Dermis blood vessel endothelial cell (primary cell): Measurements from ENCODE around the gene ASXL1. TPM values are rescaled to one million over a fixed set of nuclear protein-coding genes. Genes with fewer than 3 reads are reported as not detected.

ENCODE experiments used
- DNase-seq: peaks from one replicate; pipeline ENCODE4 v3.0.0; 2010
- total RNA-seq: library from RNA; depleted of rRNA; stranded (reverse); fragments of >200 nt; gene quantifications from 2 replicates; pipeline ENCODE4 v1.2.3, GENCODE V29; 2014

ASXL1 gene
- total RNA-seq, 1 donor from 2014 or later = 53.4 TPM

DNA sequence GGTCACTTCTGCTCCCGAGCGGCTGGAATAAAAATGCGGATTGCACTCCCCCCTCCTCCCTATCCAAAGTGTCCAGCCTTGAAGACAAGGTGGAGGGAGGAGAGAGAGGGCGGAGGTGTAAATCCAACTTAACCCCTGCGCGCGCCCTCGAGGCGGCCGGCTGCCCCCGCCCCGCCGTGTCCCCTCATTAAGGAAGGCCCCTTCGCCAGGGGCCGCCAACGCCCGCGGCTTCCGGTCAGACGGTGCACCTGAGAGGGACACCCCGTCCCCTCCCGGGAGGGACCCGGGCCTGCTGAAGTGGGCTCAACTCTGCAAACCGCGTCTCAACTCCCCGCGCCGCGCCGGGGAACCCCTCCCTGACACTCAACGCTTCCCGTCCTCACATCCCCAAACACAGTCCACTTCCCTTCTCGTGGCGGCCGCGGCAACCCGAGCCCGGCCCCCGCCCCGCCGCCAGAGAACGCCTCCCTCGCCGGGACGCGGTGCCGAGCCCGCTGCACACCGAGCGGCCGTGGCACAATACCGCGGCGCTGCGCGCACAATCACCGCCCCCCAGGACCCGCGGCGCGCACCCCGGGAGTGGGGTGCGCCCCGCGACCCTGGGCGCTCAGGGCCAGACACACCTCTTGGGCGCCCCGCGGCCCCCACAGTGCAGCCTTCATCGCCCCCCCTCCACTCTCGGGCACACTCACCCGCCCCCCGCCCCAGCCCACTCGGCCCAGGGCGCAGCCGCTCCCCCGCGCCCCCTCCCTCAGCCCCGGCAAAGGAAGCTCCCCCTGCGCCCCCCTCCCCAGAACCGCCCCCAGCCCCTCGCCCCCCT lies 124.5 kb downstream of the ASXL1 start:
- DNase-seq = peak; percentile 51

DNA sequence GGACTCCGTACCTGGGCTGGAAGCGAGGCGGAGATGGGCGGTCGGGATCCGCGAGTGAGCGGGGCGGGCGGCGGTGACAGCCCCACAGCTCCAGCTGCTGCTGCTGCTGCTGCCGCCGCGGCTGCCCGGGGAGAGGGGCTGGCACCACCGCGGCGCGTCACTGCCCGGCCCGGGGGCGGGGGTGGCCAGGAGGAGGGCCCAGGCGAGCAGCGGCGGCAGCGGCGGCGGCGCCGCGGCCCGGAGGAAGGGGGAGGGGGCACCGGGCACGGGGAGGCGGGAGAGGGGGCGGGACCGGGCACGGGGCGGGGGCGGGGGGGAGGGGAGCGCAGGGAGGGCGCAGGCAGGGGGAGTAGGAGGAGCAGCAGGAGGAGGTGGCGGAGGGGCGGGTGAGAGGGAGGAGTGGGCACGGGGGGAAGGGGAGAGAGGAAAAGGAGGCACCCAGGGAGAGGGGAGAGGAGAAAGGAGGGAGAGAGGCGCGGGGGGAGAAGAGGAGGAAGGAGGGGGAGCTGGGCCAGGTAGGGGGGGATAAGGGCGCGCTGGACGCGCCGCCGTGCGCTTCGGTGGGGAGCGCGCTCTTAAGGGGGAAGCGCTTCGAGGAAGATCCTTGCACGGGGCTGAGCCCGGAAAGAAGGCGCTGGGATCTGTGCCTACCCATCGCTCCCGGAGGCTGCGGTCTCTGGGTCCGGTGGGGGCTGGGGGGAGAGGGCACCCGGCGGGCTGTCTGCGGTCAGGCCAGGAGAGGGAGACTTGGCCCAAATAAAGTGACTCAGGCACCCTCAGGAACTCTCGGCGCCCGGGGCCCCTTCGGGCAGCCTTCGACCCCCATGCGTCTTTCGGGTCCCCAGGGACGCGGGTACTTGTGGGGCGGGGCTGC lies 125.5 kb downstream of the ASXL1 start:
- DNase-seq = peak; percentile 81

DNA sequence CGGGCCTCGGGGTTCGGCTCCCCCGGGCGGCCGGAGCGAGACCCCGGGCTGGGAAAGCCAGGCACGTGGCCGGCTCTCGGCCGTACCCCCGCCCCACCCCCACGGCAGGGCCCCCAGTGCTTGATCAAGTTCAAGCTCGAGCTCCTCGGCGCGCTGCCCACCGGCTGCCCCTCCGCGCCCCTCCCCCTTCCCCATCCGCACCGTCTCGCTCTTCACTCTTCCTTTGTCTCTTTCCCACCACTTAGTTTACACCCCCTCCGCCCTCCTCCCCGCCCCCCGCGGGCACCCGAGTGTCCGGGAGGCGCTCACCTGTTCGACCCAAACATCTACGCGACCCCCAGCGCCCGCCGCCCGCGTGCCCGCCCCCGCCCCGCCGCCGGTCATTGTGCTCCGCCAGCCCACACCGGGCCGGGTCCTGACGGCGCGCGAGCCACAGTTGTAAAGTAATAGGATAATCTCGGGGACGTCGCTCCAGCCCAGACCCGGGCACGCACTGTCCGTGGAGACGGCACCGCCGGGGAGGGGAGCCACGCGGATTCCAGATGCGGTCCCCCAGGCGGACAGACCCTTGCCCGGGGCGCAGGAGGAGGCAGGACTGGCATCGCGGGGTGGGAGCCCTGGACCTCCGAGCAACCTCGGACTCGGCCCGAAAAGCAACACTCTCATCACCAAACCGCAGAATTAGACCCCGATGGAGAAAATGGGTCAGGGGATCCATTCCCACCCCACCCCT lies 126.3 kb downstream of the ASXL1 start:
- DNase-seq = peak; percentile 55

DNA sequence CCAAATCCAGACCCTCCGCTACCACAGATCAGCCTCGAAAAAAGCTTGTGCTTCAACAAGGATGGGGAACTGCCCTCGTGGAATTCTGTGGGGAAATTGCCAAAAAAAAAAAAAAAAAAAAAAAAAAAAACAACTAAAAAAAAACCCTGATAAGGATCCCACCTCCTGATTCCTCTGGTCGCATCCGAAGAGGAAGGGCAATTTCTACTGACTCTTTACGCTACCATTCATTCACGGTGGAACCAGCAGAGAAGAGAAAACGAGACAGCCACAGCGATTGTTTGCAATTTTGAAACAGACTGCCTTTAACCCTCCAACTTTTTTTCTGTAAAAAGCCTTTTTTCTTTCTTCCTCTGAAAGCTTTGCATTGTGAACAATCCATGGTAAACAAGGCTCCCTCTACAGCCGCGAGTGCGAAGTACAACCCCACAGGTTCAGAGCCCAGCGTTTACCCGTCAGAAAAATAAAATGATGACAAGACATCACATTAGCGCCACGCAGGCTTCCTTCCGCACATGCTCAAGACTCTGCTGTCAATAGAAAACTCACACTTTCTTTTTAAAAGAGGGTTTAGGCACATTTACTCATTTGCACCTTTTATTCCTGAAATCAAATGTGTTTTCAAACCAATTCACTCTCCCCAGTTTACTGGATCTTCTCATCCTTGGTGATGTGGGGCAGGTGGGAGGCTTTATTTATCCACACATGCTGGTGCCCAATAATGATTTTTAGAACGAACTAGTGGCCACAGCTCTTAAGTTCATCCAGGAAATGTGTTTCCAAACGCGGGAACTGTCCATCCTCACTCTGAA lies 127.0 kb downstream of the ASXL1 start:
- DNase-seq = peak; percentile 89

DNA sequence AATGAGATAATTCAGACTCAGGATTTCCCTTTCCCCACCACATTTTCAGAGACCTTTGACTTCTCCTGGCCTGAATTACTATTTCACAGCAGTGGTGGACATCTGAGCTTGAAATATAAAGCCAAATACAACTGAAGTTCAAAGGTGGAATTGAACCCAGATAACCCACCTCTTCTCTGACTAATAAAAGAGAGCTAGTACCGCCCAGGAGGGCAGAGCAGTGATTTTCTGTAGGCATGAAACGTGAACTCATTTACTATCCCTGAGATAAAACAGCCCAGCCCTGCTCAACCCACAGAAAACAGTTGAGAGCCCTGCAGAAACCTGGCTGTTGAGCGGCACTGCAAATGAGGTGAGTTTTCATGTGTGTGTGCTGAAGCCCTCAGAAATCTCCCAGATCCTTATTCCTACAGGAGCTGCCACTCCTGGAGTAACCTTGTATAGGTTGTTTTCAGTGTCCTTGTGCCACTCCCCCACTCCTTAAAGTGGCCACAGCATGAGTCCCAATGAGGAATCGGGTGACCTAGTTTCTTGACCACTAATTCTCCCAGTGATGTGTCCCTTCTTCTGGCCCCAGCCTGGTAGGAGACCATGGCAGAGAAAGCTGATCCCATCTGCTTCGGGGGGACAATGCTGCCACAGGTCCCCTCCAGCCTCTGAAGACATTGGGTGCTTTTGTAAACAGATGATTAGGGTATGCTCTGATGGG lies 127.8 kb downstream of the ASXL1 start:
- peak; percentile 51 for DNase-seq

DNA sequence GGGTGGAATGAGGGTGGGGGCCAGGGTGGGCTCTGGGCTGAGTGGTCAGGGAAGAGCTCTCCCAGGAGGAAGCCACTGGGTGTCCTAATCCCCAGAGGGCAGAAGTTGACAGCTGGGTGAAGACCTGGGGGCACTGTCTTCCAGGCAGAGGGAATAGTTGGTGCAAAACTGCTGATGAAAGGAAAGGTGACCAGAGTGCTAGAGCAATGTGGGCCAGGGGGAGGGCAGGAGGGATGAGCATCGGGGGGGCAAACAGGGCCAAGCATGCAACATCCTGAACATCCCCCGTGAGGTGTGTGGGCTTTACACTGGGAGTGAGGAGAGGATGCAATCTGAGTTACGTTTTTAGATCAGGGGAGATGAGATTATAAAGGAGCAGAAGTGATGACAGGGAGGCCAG lies 129.2 kb downstream of the ASXL1 start:
- no peak for DNase-seq

DNA sequence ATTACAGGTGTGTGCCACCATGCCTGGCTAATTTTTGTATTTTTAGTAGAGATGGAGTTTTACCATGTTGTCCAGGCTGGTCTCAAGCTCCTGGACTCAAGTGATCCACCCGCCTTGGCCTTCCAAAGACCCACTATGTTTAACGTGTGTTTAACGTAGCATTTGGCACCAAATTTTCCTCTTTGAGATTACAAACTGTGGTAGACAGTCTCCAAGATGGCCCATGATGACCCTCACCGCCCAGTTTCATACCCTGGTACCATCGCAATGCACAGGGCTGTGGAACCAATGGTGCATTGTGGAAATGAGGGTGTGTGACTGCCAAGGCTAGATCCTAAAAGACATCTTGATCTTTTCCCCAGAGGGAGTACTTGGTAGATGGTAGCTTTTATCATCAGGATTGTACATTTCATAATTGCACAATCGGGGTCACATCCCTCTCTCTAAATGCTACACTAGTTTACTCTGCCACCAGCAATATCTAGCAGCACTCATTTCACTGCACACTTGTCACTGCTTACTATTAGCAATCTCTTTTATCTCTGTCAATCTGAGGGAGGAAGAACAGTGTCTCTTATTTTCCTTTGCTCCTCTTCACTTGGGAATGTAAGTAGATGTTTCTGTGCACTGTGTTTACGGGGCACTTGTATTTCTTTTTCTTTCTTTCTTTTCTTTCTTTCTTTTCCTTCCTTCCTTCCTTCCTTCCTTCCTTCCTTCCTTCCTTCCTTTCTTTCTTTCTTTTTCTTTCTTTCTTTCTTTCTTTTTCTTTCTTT lies 130.1 kb downstream of the ASXL1 start:
- DNase-seq = no peak

Other genes starting within 250 kb of the ASXL1 start
- gene TM9SF4, start 248.6 kb upstream of the ASXL1 start, total RNA-seq = 33.5 and 41.3 TPM in 2 replicates
- gene PLAGL2, start 150.6 kb upstream of the ASXL1 start, total RNA-seq = 2.6 and 4.1 TPM in 2 replicates
- 35.2 and 49.7 TPM in 2 replicates for gene POFUT1, start 150.5 kb upstream of the ASXL1 start, total RNA-seq
- 24.0 and 34.0 TPM in 2 replicates for gene KIF3B, start 80.7 kb upstream of the ASXL1 start, total RNA-seq
- gene NOL4L, start 227.0 kb downstream of the ASXL1 start, total RNA-seq = 15.8 and 16.5 TPM in 2 replicates